ENCODE data around the gene LYPD6. TPM values are rescaled to one million over a fixed set of nuclear protein-coding genes. Genes with fewer than 3 reads are reported as not detected.

The LYPD6 gene
- total and polyA plus RNA-seq, 10 donors, result 0.05 to 2.3 (median 0.41) TPM

GRCh38 chr2:149363958-149364357, 33.6 kb downstream of the LYPD6 start:
- H3K27me3 ChIP-seq (replicated peaks in 1 of 7), result no peaks in the 10 kb centered on the region
- H3K9me3 ChIP-seq, result no peaks in the 10 kb centered on the region
- WGBS, 5 donors, result 39 to 71% (median 55%) methylated on average over 1 of the region's 1 CpG
- no peak overlapping the region for H3K27ac ChIP-seq
- H3K4me3 ChIP-seq, result no peak overlapping the region
- DNase-seq, result no peak
- TF ChIP-seq CTCF (IDR thresholded peaks at IDR 0.05 in 8 of 11, conservative IDR thresholded peaks at IDR 0.05 in 3 of 11) (no peak), POLR2A (IDR thresholded peaks at IDR 0.05) (no peak), POLR2AphosphoS5 (IDR thresholded peaks at IDR 0.05) (no peak)
- no peaks in the 10 kb centered on the region for H3K36me3 ChIP-seq
- intact Hi-C loops (cut with DNase I; ENCODE audit: low total_unique reads), result no loop called here
- no peaks in the 10 kb centered on the region for H3K4me1 ChIP-seq

- no peaks in the 10 kb centered on the region for H3K4me1 ChIP-seq
- DNase-seq, result no peak
Observed at GRCh38 chr2:149364839-149365238, 34.5 kb downstream of the LYPD6 start.

GRCh38 chr2:149365931-149366583, 35.7 kb downstream of the LYPD6 start:
- DNase-seq, result no peak
- intact Hi-C loops (cut with DNase I; ENCODE audit: low total_unique reads), result no loop called here
- Histone ChIP-seq H3K27me3 (replicated peaks in 1 of 7) (no peaks in the 10 kb centered on the region), H3K4me3 (no peak overlapping the region), H3K36me3 (no peaks in the 10 kb centered on the region), H3K9me3 (no peaks in the 10 kb centered on the region), H3K27ac (no peak overlapping the region), H3K4me1 (no peaks in the 10 kb centered on the region)
- 57 to 78% (median 65%) methylated on average over 5 of the region's 5 CpGs for whole genome bisulfite sequencing, 5 donors
- no peak for TF ChIP-seq POLR2AphosphoS5 (IDR thresholded peaks at IDR 0.05)
- no peak for TF ChIP-seq CTCF (IDR thresholded peaks at IDR 0.05 in 8 of 11, conservative IDR thresholded peaks at IDR 0.05 in 3 of 11)
- TF ChIP-seq POLR2A (IDR thresholded peaks at IDR 0.05), result no peak

More at GRCh38 chr2:149364839-149365238, 34.5 kb downstream of the LYPD6 start:
- intact Hi-C loops (cut with DNase I; ENCODE audit: low total_unique reads), result no loop called here
- Histone ChIP-seq H3K9me3 (no peaks in the 10 kb centered on the region), H3K27me3 (replicated peaks in 1 of 7) (no peaks in the 10 kb centered on the region), H3K36me3 (no peaks in the 10 kb centered on the region), H3K27ac (no peak overlapping the region), H3K4me3 (no peak overlapping the region)
- TF ChIP-seq POLR2A (IDR thresholded peaks at IDR 0.05), result no peak
- no peak for TF ChIP-seq POLR2AphosphoS5 (IDR thresholded peaks at IDR 0.05)
- TF ChIP-seq CTCF (IDR thresholded peaks at IDR 0.05 in 8 of 11, conservative IDR thresholded peaks at IDR 0.05 in 3 of 11), result no peak

- no peaks in the 10 kb centered on the region for H3K4me1 ChIP-seq
- WGBS, 5 donors, result 82 to 96% (median 86%) methylated on average over 5 of the region's 5 CpGs
- TF ChIP-seq POLR2AphosphoS5 (IDR thresholded peaks at IDR 0.05), result no peak
- TF ChIP-seq POLR2A (IDR thresholded peaks at IDR 0.05), result no peak
- no peak for TF ChIP-seq CTCF (IDR thresholded peaks at IDR 0.05 in 8 of 11, conservative IDR thresholded peaks at IDR 0.05 in 3 of 11)
- intact Hi-C loops (cut with DNase I; ENCODE audit: low total_unique reads), result no loop called here
- H3K4me3 ChIP-seq, result no peak overlapping the region
- no peaks in the 10 kb centered on the region for H3K9me3 ChIP-seq
- H3K27ac ChIP-seq, result no peak overlapping the region
- no peaks in the 10 kb centered on the region for H3K36me3 ChIP-seq
- no peaks in the 10 kb centered on the region for H3K27me3 ChIP-seq (replicated peaks in 1 of 7)
- no peak for DNase-seq
Observed at GRCh38 chr2:149370061-149370775, 39.8 kb downstream of the LYPD6 start.

All from spleen (tissue), 11 donors.